Loucy (cell line): Measurements from ENCODE around the gene SH3YL1.

Source experiments
- H2AFZ ChIP-seq: fragments of 200-600 bp; sonication (generic); 2 replicates; pipeline ENCODE4 v1.6.0; 2016; ENCODE audit warnings: antibody characterized with exemption, mild to moderate bottlenecking, low read length, moderate library complexity
- H3F3A ChIP-seq: fragments of 200-600 bp; 2 replicates; pipeline ENCODE4 v1.6.0; 2016; ENCODE audit warnings: antibody characterized with exemption, low read depth, mild to moderate bottlenecking
- H3K27me3 ChIP-seq: fragments of 200-600 bp; sonication (generic); 2 replicates; pipeline ENCODE4 v1.6.1; 2014; ENCODE audit warnings: low read length, mild to moderate bottlenecking; ENCODE audit not compliant: insufficient read depth, poor library complexity, severe bottlenecking
- H3K36me3 ChIP-seq: fragments of 200-600 bp; sonication (generic); 2 replicates; pipeline ENCODE4 v1.6.1; 2016; ENCODE audit warnings: low read length; ENCODE audit not compliant: insufficient read depth
- H3K4me1 ChIP-seq: fragments of 200-600 bp; sonication (generic); 2 replicates; pipeline ENCODE4 v1.5.1; 2014; ENCODE audit warnings: low read length, mild to moderate bottlenecking; ENCODE audit not compliant: insufficient read depth, poor library complexity, severe bottlenecking
- H3K4me2 ChIP-seq: fragments of 200-600 bp; sonication (generic); 2 replicates; pipeline ENCODE4 v1.6.0; 2014; ENCODE audit warnings: antibody characterized with exemption, low read length, low read depth, mild to moderate bottlenecking; ENCODE audit not compliant: poor library complexity, severe bottlenecking
- H3K4me3 ChIP-seq: fragments of 200-600 bp; sonication (generic); 2 replicates; pipeline ENCODE4 v1.5.1; 2014; ENCODE audit warnings: low read length, mild to moderate bottlenecking, mixed read lengths; ENCODE audit not compliant: poor library complexity, severe bottlenecking
- H3K79me2 ChIP-seq: fragments of 200-600 bp; sonication (generic); 2 replicates; pipeline ENCODE4 v1.6.1; 2014; ENCODE audit warnings: low read length; ENCODE audit not compliant: insufficient read depth
- H3K9ac ChIP-seq: fragments of 200-600 bp; sonication (generic); 2 replicates; pipeline ENCODE4 v1.6.0; 2014; ENCODE audit warnings: mild to moderate bottlenecking, low read depth, low read length, moderate library complexity; ENCODE audit not compliant: poor library complexity, severe bottlenecking
- H3K9me2 ChIP-seq: fragments of 200-600 bp; sonication (generic); replicated peaks from 2 replicates; pipeline ENCODE4 v1.6.1; 2016; ENCODE audit warnings: low read depth, low read length, mixed read lengths
- H3K9me3 ChIP-seq: fragments of 200-600 bp; sonication (generic); 2 replicates; pipeline ENCODE4 v1.6.1; 2014; ENCODE audit warnings: mild to moderate bottlenecking, antibody characterized with exemption, low read length, low read depth; ENCODE audit not compliant: insufficient read depth
- H4K20me1 ChIP-seq: fragments of 200-600 bp; sonication (generic); 2 replicates; pipeline ENCODE4 v1.6.0; 2014; ENCODE audit warnings: antibody characterized with exemption, low read length, mild to moderate bottlenecking; ENCODE audit not compliant: insufficient read depth, poor library complexity, severe bottlenecking
- CTCF ChIP-seq: fragments of 200-600 bp; sonication (generic); conservative IDR thresholded peaks from 2 replicates; pipeline ENCODE4 v1.5.1; 2014; ENCODE audit warnings: mild to moderate bottlenecking, antibody characterized with exemption, low read length
- EZH2phosphoT487 ChIP-seq: fragments of 200-600 bp; IDR thresholded peaks from 2 replicates; pipeline ENCODE4 v1.6.1; 2018; ENCODE audit warnings: antibody characterized with exemption, mild to moderate bottlenecking, moderate library complexity, borderline replicate concordance

Gene SH3YL1

GRCh38 chr2:195932-196331 lies 67.9 kb downstream of the SH3YL1 start:
- H3K4me3 ChIP-seq, result no peak overlapping the region
- no peaks in the 10 kb centered on the region for H3K9me2 ChIP-seq
- no peaks in the 10 kb centered on the region for H3K27me3 ChIP-seq
- no peak for TF ChIP-seq CTCF
- H3K9me3 ChIP-seq, result no peaks in the 10 kb centered on the region; the same call in 1 of the 2 replicates
- H3F3A ChIP-seq, result no peaks in the 10 kb centered on the region
- no peaks in the 10 kb centered on the region for H3K36me3 ChIP-seq
- no peaks in the 10 kb centered on the region for H3K79me2 ChIP-seq
- H2AFZ ChIP-seq, result no peak overlapping the region
- no peak overlapping the region for H3K9ac ChIP-seq
- no peaks in the 10 kb centered on the region for H3K4me1 ChIP-seq
- H3K4me2 ChIP-seq, result no peak overlapping the region
- H4K20me1 ChIP-seq, result no peaks in the 10 kb centered on the region

GRCh38 chr2:193141-193671 lies 70.6 kb downstream of the SH3YL1 start:
- Histone ChIP-seq H3K4me1 (no peaks in the 10 kb centered on the region), H3F3A (no peaks in the 10 kb centered on the region), H3K9me2 (no peaks in the 10 kb centered on the region), H3K9me3 (peaks cover 4% of the 10 kb centered on the region), H3K4me3 (no peak overlapping the region), H3K9ac (no peak overlapping the region), H4K20me1 (no peaks in the 10 kb centered on the region), H3K36me3 (no peaks in the 10 kb centered on the region), H3K27me3 (no peaks in the 10 kb centered on the region), H3K4me2 (no peak overlapping the region), H3K79me2 (no peaks in the 10 kb centered on the region), H2AFZ (no peak overlapping the region)
- TF ChIP-seq EZH2phosphoT487 (no peak), CTCF (no peak)

- Histone ChIP-seq H3K79me2 (no peaks in the 10 kb centered on the region), H3K9ac (no peak overlapping the region), H4K20me1 (no peaks in the 10 kb centered on the region), H2AFZ (no peak overlapping the region), H3K4me1 (no peaks in the 10 kb centered on the region), H3K36me3 (no peaks in the 10 kb centered on the region), H3K9me2 (no peaks in the 10 kb centered on the region), H3K4me2 (no peak overlapping the region), H3K4me3 (no peak overlapping the region), H3F3A (no peaks in the 10 kb centered on the region), H3K9me3 (peaks cover 20% of the 10 kb centered on the region), H3K27me3 (no peaks in the 10 kb centered on the region)
- TF ChIP-seq CTCF (no peak), EZH2phosphoT487 (no peak)
Measured at GRCh38 chr2:191311-192190, 72.3 kb downstream of the SH3YL1 start.
